Mucosa of stomach (tissue), 1 donor: ENCODE results near the gene PHETA1.
"Not testable (repeated sequence)": the region's sequence is repeated elsewhere in the genome, so short reads cannot be mapped to it uniquely, and the experiment has no call there.

Experiments used
- H3K27me3 ChIP-seq: one replicate; pipeline ENCODE4 v1.7.0; 2013; ENCODE audit warnings: mild to moderate bottlenecking, low read length; ENCODE audit not compliant: control insufficient read depth, insufficient read depth
- H3K36me3 ChIP-seq: one replicate; pipeline ENCODE4 v1.7.0; 2013; ENCODE audit warnings: low read length; ENCODE audit not compliant: control insufficient read depth, insufficient read depth
- H3K4me1 ChIP-seq: one replicate; pipeline ENCODE4 v1.7.0; 2013; ENCODE audit warnings: mild to moderate bottlenecking, low read length; ENCODE audit not compliant: control insufficient read depth, insufficient read depth
- H3K4me3 ChIP-seq: one replicate; pipeline ENCODE4 v1.7.0; 2013; ENCODE audit warnings: low read length
- H3K9ac ChIP-seq: one replicate; pipeline ENCODE4 v1.7.0; 2013; ENCODE audit warnings: mild to moderate bottlenecking, low read length, moderate library complexity
- H3K9me3 ChIP-seq: one replicate; pipeline ENCODE4 v1.7.0; 2013; ENCODE audit warnings: mild to moderate bottlenecking, low read length, moderate library complexity; ENCODE audit not compliant: control insufficient read depth
- donor health status: Pancreatic carcinoma.

The PHETA1 gene

DNA sequence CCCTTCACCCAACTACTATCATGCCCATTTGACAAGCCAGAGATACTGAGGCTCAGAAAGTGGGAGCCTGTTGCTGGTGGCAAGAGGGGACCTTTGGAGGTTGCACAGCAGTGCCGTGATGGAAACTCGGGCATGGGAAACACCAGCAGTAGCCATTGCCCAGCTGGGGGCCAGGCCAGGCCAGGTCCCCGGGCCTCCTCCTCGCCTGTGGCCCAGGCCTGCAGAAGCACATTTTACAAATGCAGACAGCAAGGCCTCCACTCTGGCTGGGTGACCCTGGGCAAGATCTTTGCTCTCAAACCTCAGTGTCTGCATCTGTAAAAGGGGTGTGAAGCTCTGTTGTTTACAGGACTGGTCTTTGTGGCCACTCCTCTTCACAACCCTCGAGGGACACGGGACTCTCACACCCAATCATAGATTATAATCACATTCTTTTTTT is 32.3 kb upstream of the PHETA1 start:
- Histone ChIP-seq H3K27me3 (no peaks in the 10 kb centered on the region), H3K9me3 (no peaks in the 10 kb centered on the region), H3K4me3 (no peak overlapping the region), H3K9ac (no peak overlapping the region), H3K4me1 (peaks cover 17% of the 10 kb centered on the region), H3K36me3 (no peaks in the 10 kb centered on the region)

DNA sequence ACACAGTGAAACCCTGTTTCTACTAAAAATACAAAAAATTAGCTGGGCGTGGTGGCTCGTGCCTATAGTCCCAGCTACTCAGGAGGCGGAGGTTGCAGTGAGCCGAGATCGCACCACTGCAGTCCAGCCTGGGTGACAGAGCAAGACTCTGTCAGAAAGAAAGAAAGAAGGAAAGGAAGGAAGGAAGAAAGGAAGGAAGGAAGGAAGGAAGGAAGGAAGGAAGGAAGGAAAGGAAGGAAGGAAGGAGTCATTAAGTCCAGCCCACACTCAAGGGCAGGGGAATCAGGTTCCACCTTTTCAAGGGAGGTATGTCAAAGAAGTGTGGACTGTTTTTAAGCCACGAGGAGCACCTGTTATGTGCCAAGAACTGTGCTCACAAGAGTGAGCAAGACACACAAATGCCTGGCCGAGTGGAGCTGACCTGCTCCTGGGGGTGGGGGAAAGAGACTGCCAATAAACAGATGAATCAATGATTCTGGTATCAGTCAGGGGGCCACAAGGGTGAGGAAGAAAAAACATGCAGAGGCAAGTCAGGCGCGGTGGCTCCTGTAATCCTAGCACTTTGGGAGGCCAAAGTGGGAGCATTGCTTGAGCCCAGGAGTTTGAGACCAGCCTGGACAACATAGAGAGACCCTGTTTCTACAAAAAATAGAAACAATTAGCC is 31.0 kb upstream of the PHETA1 start:
- not testable (repeated sequence) for H3K4me3 ChIP-seq, H3K36me3 ChIP-seq, H3K27me3 ChIP-seq, H3K9ac ChIP-seq, H3K9me3 ChIP-seq
- peaks cover 14% of the 10 kb centered on the region for H3K4me1 ChIP-seq

DNA sequence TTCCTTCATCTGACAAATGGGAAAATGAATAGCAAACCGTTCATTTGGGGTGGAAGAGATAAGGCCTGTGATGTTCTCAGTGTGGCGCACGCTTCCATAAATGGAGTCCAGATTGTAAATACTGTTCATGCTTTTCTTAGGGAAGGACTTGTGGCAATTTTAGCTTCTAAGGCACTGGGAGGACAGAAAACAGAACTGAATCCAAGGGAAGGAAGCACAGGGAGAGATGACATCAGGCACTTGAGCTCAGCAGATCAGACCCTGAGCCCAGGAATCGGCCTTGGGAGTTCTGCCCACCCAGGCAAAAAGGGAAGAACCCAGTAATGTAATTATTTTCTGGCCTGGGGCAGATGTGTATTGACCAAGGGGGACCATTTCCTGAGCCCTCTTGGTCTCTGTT is 29.6 kb upstream of the PHETA1 start:
- no peaks in the 10 kb centered on the region for H3K9me3 ChIP-seq
- peaks cover 9% of the 10 kb centered on the region for H3K4me1 ChIP-seq
- H3K27me3 ChIP-seq = no peaks in the 10 kb centered on the region
- no peak overlapping the region for H3K9ac ChIP-seq
- no peak overlapping the region for H3K4me3 ChIP-seq
- no peaks in the 10 kb centered on the region for H3K36me3 ChIP-seq

DNA sequence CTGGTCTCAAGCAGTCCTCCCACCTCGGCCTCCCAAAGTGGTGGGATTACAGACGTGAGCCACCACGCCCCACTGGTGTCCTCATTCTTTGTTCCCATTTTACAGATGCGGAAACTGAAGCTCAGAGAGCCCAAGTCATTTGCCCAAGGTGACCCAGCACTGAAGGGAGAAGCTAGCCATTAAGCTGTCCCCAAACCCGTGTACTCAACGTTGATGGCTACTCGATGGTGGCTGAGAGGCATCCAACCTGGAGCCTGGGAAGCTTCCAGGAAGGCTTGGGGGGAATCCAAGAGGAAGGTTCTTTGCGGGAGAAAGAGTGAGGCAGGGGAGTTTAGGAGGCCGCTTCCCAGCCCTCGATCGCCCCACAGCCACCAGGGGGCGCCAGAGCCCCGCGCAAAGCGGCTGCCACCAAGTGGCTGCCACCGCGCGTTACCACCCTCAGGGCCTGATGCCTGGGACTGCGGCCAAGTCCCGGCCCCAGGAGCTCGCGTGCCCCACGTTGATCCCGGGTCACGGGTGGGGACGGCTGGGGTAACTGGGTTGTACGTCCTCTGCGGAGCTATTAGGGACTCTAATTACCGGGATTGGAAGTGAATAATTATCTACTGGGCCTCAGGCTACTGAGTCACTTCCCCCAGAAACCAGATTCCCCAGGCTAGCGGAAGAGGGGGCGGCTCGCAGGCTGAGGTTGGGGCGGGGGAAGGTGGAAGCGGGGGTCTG is 28.0 kb upstream of the PHETA1 start:
- H3K27me3 ChIP-seq = no peaks in the 10 kb centered on the region
- peak overlapping the region; percentile 12 for H3K4me3 ChIP-seq
- H3K9me3 ChIP-seq = no peaks in the 10 kb centered on the region
- H3K4me1 ChIP-seq = no peaks in the 10 kb centered on the region
- H3K9ac ChIP-seq = peak overlapping the region; percentile 49
- no peaks in the 10 kb centered on the region for H3K36me3 ChIP-seq

DNA sequence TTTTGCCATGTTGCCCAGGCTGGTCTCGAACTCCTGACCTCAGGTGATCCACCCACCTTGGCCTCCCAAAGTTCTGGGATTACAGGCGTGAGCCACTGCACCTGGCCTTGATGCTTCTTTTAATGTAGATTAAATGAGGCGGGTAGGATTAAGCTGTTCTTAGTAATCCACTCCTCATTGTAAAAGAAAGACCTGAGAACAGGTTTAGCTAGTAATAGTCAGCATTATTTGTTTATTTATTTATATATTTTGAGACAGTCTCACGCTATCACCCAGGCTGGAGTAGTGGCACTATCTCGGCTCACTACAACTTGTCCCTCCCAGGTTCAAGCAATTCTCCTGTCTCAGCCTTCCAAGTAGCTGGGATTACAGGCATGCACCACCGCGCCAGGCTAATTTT is 27.4 kb upstream of the PHETA1 start:
- not testable (repeated sequence) for H3K4me1 ChIP-seq, H3K36me3 ChIP-seq, H3K9ac ChIP-seq, H3K9me3 ChIP-seq, H3K4me3 ChIP-seq, H3K27me3 ChIP-seq

DNA sequence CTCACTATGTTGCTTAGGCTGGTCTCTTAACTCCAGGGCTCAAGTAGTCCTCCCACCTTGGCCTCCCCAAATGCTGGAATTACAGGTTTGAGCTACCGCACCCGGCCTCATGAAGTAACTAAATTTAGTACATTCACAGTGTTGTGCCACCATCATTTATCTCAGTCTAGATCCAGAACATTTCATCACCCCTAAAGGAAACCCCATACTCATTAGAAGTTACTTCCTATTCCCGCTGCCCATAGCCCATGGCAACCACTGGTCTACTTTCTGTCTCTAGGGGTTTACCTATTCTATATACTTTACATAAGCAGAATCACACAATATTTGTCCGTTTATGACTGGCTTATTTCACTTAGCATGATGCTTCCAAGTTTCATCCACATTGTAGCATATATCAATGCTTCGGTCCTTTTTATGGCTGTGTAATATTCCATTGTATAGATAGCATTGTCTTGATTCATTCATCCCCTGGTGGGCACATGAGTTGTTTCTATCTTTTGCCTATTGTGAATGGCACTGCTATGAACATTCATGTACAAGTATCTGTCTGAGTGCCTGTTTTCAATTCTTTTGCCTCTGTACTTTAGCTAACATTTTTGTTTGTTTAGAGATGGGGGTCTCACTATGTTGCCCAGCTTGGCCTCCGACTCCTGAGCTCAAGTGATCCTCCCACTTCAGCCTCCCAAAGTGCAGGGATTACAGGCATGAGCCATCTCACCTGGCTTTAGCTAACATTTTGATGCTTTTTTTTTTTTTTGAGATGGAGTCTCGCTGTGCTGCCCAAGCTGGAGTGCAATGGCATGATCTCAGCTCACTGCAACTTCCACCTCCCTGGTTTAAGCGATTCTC is 26.7 kb upstream of the PHETA1 start:
- H3K4me1 ChIP-seq = no peaks in the 10 kb centered on the region
- no peak overlapping the region for H3K9ac ChIP-seq
- H3K36me3 ChIP-seq = no peaks in the 10 kb centered on the region
- H3K9me3 ChIP-seq = no peaks in the 10 kb centered on the region
- H3K4me3 ChIP-seq = no peak overlapping the region
- H3K27me3 ChIP-seq = no peaks in the 10 kb centered on the region

DNA sequence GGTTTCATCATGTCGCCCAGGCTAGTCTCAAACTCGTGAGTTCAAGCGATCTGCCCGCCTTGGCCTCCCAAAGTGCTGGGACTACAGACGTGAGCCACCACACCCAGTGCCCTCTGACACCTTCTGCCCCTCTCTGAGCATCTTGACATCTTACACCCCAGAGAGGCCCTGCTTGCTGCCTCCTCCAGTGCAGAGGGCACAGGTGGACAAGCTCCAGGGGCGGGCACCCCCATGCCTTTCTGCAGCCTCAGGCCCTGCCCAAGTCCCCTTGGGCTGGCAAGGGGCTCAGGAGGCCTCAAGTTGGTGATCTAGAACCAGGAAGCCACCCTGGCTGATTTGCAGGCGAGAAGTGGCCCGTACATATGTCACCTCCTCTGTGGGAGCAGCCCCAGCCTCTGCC is 25.6 kb upstream of the PHETA1 start:
- H3K36me3 ChIP-seq = no peaks in the 10 kb centered on the region

DNA sequence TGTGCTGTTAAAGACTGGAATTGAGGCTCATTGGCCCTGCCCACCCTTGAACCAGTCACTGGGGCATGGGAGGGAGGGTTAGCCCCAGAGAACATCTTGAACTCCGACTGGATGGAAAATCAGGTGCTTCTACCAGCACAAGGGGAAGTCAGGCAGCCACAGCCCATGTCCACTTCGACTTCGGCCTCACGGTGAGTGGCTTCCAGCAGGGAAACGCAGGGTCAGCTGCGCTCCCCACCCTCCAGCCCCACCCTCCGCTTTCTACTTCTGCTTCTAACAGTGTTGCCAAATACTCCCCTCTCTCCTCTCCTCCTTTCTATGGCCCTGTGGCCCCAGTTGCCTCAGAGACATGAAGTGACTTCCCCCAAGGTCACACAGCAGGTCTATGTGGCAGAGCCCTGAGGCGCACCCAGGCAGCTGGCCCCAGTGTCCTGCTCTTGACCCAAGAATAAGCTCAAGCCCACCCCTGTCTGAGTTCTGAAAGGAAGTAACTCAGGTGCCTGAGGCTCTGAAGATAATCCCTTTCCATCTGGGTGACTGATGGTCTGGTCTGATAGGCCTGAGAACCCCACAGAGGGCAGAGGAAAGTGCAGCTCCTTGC is 24.9 kb upstream of the PHETA1 start:
- H3K9me3 ChIP-seq = no peaks in the 10 kb centered on the region
- no peak overlapping the region for H3K4me3 ChIP-seq
- no peak overlapping the region for H3K9ac ChIP-seq
- H3K27me3 ChIP-seq = no peaks in the 10 kb centered on the region
- H3K36me3 ChIP-seq = no peaks in the 10 kb centered on the region
- no peaks in the 10 kb centered on the region for H3K4me1 ChIP-seq

More for the DNA sequence above, 25.6 kb upstream of the PHETA1 start:
- H3K27me3 ChIP-seq = no peaks in the 10 kb centered on the region
- no peaks in the 10 kb centered on the region for H3K4me1 ChIP-seq
- no peak overlapping the region for H3K4me3 ChIP-seq
- no peak overlapping the region for H3K9ac ChIP-seq
- no peaks in the 10 kb centered on the region for H3K9me3 ChIP-seq

DNA sequence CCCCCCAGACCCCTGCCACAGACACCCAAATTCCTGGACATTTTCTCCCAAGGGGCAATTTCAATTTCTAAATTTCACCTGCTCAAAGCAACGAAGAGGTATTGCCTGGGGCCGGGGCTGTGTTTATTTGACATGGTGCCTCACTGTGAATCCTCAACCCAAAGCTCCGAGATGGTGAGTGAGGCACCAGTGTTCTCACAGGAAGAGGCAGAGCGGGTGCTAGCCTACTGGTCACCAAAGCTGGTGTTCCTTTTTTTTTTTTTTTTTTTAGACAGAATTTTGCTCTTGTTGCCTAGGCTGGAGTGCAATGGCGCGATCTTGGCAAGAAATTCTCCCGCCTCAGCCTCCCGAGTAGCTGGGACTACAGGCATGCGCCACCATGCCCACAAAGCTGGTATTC is 22.0 kb upstream of the PHETA1 start:
- no peak overlapping the region for H3K9ac ChIP-seq
- H3K36me3 ChIP-seq = no peaks in the 10 kb centered on the region
- no peaks in the 10 kb centered on the region for H3K4me1 ChIP-seq
- H3K9me3 ChIP-seq = no peaks in the 10 kb centered on the region
- H3K27me3 ChIP-seq = no peaks in the 10 kb centered on the region
- no peak overlapping the region for H3K4me3 ChIP-seq

DNA sequence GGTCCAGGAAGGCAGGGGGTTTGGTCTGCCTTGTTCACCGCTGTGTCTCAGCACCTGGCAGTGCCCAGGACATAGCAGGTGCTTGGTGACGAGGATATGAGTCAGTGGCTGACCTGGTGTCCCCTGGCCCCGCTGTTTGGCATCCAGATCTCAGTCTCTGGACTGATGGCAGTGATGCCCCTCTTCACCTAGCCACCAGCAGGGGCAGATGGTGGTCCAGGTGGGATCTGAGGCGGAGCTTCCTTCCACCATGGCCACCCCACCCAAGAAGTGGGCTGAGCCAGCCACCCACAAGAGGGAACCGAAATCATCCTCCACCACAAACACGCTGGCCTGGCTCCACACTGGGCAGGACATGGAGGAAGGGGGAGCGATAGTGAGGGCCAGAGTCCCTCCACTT is 20.7 kb upstream of the PHETA1 start:
- no peak overlapping the region for H3K4me3 ChIP-seq
- no peaks in the 10 kb centered on the region for H3K27me3 ChIP-seq
- H3K4me1 ChIP-seq = no peaks in the 10 kb centered on the region
- no peaks in the 10 kb centered on the region for H3K36me3 ChIP-seq
- no peak overlapping the region for H3K9ac ChIP-seq
- no peaks in the 10 kb centered on the region for H3K9me3 ChIP-seq

DNA sequence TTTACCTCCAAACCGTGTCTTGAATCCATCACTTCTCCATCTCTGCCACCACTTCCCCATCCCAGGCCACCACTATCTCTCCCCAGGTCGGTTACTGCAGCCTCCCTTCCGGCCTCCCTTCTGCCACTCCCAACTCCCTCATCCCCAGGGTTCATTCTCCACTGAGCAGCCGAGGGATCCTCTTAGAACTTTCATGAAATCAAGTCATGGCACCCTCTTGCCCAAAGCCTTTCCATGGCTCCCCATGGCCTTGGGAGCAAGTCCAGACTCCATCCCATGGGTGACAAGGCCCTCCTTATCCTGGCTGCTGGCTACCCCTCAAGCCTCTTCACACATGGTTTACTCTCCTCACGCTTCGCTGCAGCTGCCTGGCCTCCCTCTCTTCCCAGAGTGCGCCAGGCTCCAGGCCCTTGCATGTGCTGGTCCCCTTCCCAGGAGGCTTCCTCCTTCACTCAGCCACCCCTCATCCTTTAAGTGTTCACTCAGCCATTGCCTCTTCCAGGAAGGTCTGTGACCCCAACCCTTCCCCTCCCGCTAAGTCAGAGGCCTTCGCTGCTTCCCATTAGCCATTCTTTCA is 18.9 kb upstream of the PHETA1 start:
- Histone ChIP-seq H3K9ac (no peak overlapping the region), H3K4me1 (no peaks in the 10 kb centered on the region), H3K36me3 (no peaks in the 10 kb centered on the region), H3K9me3 (no peaks in the 10 kb centered on the region), H3K4me3 (no peak overlapping the region), H3K27me3 (no peaks in the 10 kb centered on the region)
